ENCODE data around the gene PRICKLE2.

GRCh38 chr3:64074895-64075679, 150.2 kb downstream of the PRICKLE2 start:
- TF ChIP-seq CTCF (IDR thresholded peaks at IDR 0.05; ENCODE audit: low read length): no peak
- TF ChIP-seq EZH2 (optimal IDR thresholded peaks at IDR 0.05; ENCODE audit: low read depth, low read length): no peak
- TF ChIP-seq EZH2phosphoT487 (IDR thresholded peaks at IDR 0.05; ENCODE audit: low read length): no peak

All from MM.1S (cell line).